Mucosa of rectum (tissue), 2 donors: Measurements from ENCODE around the gene SYNE4.
"Not testable (repeated sequence)": the region's sequence is repeated elsewhere in the genome, so short reads cannot be mapped to it uniquely, and the experiment has no call there.

Source experiments
- H3K27ac ChIP-seq, 2 donors: one replicate each; pipeline ENCODE4 v1.7.0; 2013; ENCODE audit warnings: inconsistent platforms in 2 of 2, low read depth in 2 of 2, low read length in 2 of 2
- H3K27me3 ChIP-seq, 2 donors: one replicate each; pipeline ENCODE4 v1.7.0; 2013; ENCODE audit warnings: low read length in 2 of 2; ENCODE audit not compliant: control insufficient read depth in 2 of 2, insufficient read depth in 2 of 2
- H3K36me3 ChIP-seq, 2 donors: one replicate each; pipeline ENCODE4 v1.7.0; 2013; ENCODE audit warnings: low read length in 2 of 2; ENCODE audit not compliant: control insufficient read depth in 2 of 2, insufficient read depth in 2 of 2
- H3K4me1 ChIP-seq, 2 donors: one replicate each; pipeline ENCODE4 v1.7.0; 2013; ENCODE audit warnings: low read length in 2 of 2, mild to moderate bottlenecking in 1 of 2; ENCODE audit not compliant: control insufficient read depth in 2 of 2, insufficient read depth in 2 of 2
- H3K4me3 ChIP-seq, 2 donors: one replicate each; pipeline ENCODE4 v1.7.0; 2013; ENCODE audit warnings: low read length in 2 of 2
- H3K9ac ChIP-seq, 2 donors: one replicate each; pipeline ENCODE4 v1.7.0; 2013; ENCODE audit warnings: low read length in 2 of 2, low read depth in 1 of 2, mild to moderate bottlenecking in 1 of 2
- H3K9me3 ChIP-seq, 2 donors: one replicate each; pipeline ENCODE4 v1.7.0; 2013; ENCODE audit warnings: low read length in 2 of 2; ENCODE audit not compliant: control insufficient read depth in 2 of 2
- donor health status: healthy.
- donor health status: Normal muscosa, but diverticular disease.

The SYNE4 gene

GRCh38 chr19:35975608-35976214 lies 32.9 kb downstream of the SYNE4 start:
- Histone ChIP-seq H3K27me3 (peaks cover 0 to 3% of the 10 kb centered on the region in 2 donors), H3K9ac (no peak overlapping the region), H3K9me3 (no peaks in the 10 kb centered on the region), H3K4me3 (no peak overlapping the region), H3K27ac (no peak overlapping the region), H3K36me3 (no peaks in the 10 kb centered on the region), H3K4me1 (no peaks in the 10 kb centered on the region)

- Histone ChIP-seq H3K4me1 (no peaks in the 10 kb centered on the region), H3K27me3 (peaks cover 0 to 3% of the 10 kb centered on the region in 2 donors), H3K9ac (no peak overlapping the region), H3K4me3 (no peak overlapping the region), H3K27ac (no peak overlapping the region), H3K9me3 (no peaks in the 10 kb centered on the region), H3K36me3 (no peaks in the 10 kb centered on the region)
These were observed 35.1 kb downstream of the SYNE4 start for GRCh38 chr19:35973487-35973886.

GRCh38 chr19:35966771-35967170 lies 41.8 kb downstream of the SYNE4 start:
- H3K4me3 ChIP-seq, result no peak overlapping the region
- no peaks in the 10 kb centered on the region for H3K4me1 ChIP-seq
- no peaks in the 10 kb centered on the region for H3K27me3 ChIP-seq
- H3K36me3 ChIP-seq, result no peaks in the 10 kb centered on the region
- no peak overlapping the region for H3K9ac ChIP-seq
- H3K27ac ChIP-seq, result no peak overlapping the region
- no peaks in the 10 kb centered on the region for H3K9me3 ChIP-seq

GRCh38 chr19:35963514-35963913 lies 45.1 kb downstream of the SYNE4 start:
- Histone ChIP-seq H3K27me3 (peaks cover 6 to 9% of the 10 kb centered on the region in 2 donors), H3K4me3 (no peak overlapping the region), H3K27ac (no peak overlapping the region), H3K9me3 (no peaks in the 10 kb centered on the region), H3K9ac (no peak overlapping the region), H3K36me3 (no peaks in the 10 kb centered on the region), H3K4me1 (no peaks in the 10 kb centered on the region)

GRCh38 chr19:35960432-35960972 lies 48.1 kb downstream of the SYNE4 start:
- no peaks in the 10 kb centered on the region for H3K9me3 ChIP-seq
- H3K9ac ChIP-seq, result no peak overlapping the region
- no peaks in the 10 kb centered on the region for H3K4me1 ChIP-seq
- H3K36me3 ChIP-seq, result no peaks in the 10 kb centered on the region
- H3K4me3 ChIP-seq, result no peak overlapping the region
- peaks cover 8 to 14% of the 10 kb centered on the region in 2 donors for H3K27me3 ChIP-seq
- H3K27ac ChIP-seq, result no peak overlapping the region

GRCh38 chr19:35959968-35960320 lies 48.7 kb downstream of the SYNE4 start:
- Histone ChIP-seq H3K9me3 (no peaks in the 10 kb centered on the region), H3K27ac (no peak overlapping the region), H3K27me3 (peaks cover 8 to 14% of the 10 kb centered on the region in 2 donors), H3K9ac (no peak overlapping the region), H3K4me1 (no peaks in the 10 kb centered on the region), H3K36me3 (no peaks in the 10 kb centered on the region), H3K4me3 (no peak overlapping the region)

GRCh38 chr19:35959040-35959967 lies 49.3 kb downstream of the SYNE4 start:
- Histone ChIP-seq H3K4me3 (no peak overlapping the region), H3K27ac (no peak overlapping the region), H3K36me3 (no peaks in the 10 kb centered on the region), H3K9me3 (no peaks in the 10 kb centered on the region), H3K9ac (no peak overlapping the region), H3K27me3 (peaks cover 8 to 14% of the 10 kb centered on the region in 2 donors), H3K4me1 (no peaks in the 10 kb centered on the region)

- H3K9ac ChIP-seq, result no peak overlapping the region
- H3K27ac ChIP-seq, result no peak overlapping the region
- H3K4me3 ChIP-seq, result no peak overlapping the region
- no peaks in the 10 kb centered on the region for H3K9me3 ChIP-seq
- H3K4me1 ChIP-seq, result no peaks in the 10 kb centered on the region
- H3K27me3 ChIP-seq, result peaks cover 8 to 14% of the 10 kb centered on the region in 2 donors
- no peaks in the 10 kb centered on the region for H3K36me3 ChIP-seq
These were observed 50.0 kb downstream of the SYNE4 start for GRCh38 chr19:35958660-35959039.

GRCh38 chr19:35957411-35957810 lies 51.2 kb downstream of the SYNE4 start:
- H3K9ac ChIP-seq, H3K27ac ChIP-seq, H3K36me3 ChIP-seq, H3K9me3 ChIP-seq, H3K4me1 ChIP-seq, H3K4me3 ChIP-seq: not testable (repeated sequence)
- peaks cover 8 to 14% of the 10 kb centered on the region in 2 donors for H3K27me3 ChIP-seq

- no peak overlapping the region for H3K4me3 ChIP-seq
- no peak overlapping the region for H3K27ac ChIP-seq
- H3K4me1 ChIP-seq, result no peaks in the 10 kb centered on the region
- peaks cover 8 to 14% of the 10 kb centered on the region in 2 donors for H3K27me3 ChIP-seq
- no peaks in the 10 kb centered on the region for H3K9me3 ChIP-seq
- H3K9ac ChIP-seq, result no peak overlapping the region
- no peaks in the 10 kb centered on the region for H3K36me3 ChIP-seq
These were observed 52.6 kb downstream of the SYNE4 start for GRCh38 chr19:35955881-35956634.
